Loucy (cell line): ENCODE data around the gene ORMDL3.

ENCODE experiments used
- CTCF ChIP-seq: fragments of 200-600 bp; sonication (generic); conservative IDR thresholded peaks from 2 replicates; pipeline ENCODE4 v1.5.1; 2014; ENCODE audit warnings: mild to moderate bottlenecking, antibody characterized with exemption, low read length
- EZH2phosphoT487 ChIP-seq: fragments of 200-600 bp; IDR thresholded peaks from 2 replicates; pipeline ENCODE4 v1.6.1; 2018; ENCODE audit warnings: antibody characterized with exemption, mild to moderate bottlenecking, moderate library complexity, borderline replicate concordance

DNA sequence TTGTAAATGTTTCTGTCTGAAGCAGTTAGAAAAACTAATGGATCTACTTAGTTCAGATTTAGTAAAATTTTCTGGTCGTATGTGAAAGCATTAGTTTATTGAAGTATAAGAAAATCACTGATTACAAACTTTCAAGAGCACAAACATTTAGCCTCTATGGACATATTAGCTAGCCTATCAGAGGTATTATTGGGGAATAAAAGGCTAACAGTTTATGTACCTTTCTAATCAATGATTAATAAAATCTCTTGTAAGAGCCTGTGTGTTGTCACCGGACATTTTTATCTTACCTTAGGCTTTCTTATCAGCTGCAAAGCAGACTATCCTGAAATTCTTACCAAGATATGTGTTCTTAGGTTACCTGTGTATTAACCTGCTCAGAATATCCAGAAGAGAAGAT, 38.2 kb downstream of the ORMDL3 start:
- TF ChIP-seq CTCF (no peak), EZH2phosphoT487 (no peak)
